ENCODE data around the gene CMSS1.

Gene CMSS1

GRCh38 chr3:99863588-99863987 is 45.9 kb downstream of the CMSS1 start:
- no peak overlapping the region for H2AFZ ChIP-seq (ENCODE audit: low read length)
- no peaks in the 10 kb centered on the region for H3K9me3 ChIP-seq (replicated peaks; ENCODE audit: insufficient read depth, low read length)
- H3K9me2 ChIP-seq (replicated peaks; ENCODE audit: insufficient read depth, low read length), result no peaks in the 10 kb centered on the region
- no peaks in the 10 kb centered on the region for H3K4me1 ChIP-seq (ENCODE audit: low read length)
- no peak overlapping the region for H3K4me2 ChIP-seq (ENCODE audit: low read depth, low read length)
- TF ChIP-seq EZH2 (optimal IDR thresholded peaks at IDR 0.05; ENCODE audit: low read depth, low read length), result no peak
- TF ChIP-seq CTCF (IDR thresholded peaks at IDR 0.05; ENCODE audit: low read length), result no peak
- no peak for TF ChIP-seq EZH2phosphoT487 (IDR thresholded peaks at IDR 0.05; ENCODE audit: low read length)
- no peaks in the 10 kb centered on the region for H3K79me2 ChIP-seq (ENCODE audit: low read length)
- H3K36me3 ChIP-seq (replicated peaks; ENCODE audit: insufficient read depth, low read length), result no peaks in the 10 kb centered on the region
- no peaks in the 10 kb centered on the region for H3F3A ChIP-seq (ENCODE audit: insufficient read depth, low read length)
- no peak for DNase-seq
- H3K27me3 ChIP-seq (replicated peaks; ENCODE audit: insufficient read depth, low read length), result no peaks in the 10 kb centered on the region
- H3K4me3 ChIP-seq (ENCODE audit: low read length), result no peak overlapping the region
- H3K27ac ChIP-seq (ENCODE audit: low read length), result no peak overlapping the region
- H4K20me1 ChIP-seq (ENCODE audit: insufficient read depth, low read length), result no peaks in the 10 kb centered on the region
- no peak overlapping the region for H3K9ac ChIP-seq (ENCODE audit: low read length)

GRCh38 chr3:99864289-99864688 is 46.6 kb downstream of the CMSS1 start:
- Histone ChIP-seq H3K9ac (ENCODE audit: low read length) (no peak overlapping the region), H4K20me1 (ENCODE audit: insufficient read depth, low read length) (no peaks in the 10 kb centered on the region), H3K27me3 (replicated peaks; ENCODE audit: insufficient read depth, low read length) (no peaks in the 10 kb centered on the region), H3K27ac (ENCODE audit: low read length) (no peak overlapping the region), H3K4me2 (ENCODE audit: low read depth, low read length) (no peak overlapping the region), H3K36me3 (replicated peaks; ENCODE audit: insufficient read depth, low read length) (no peaks in the 10 kb centered on the region), H3K9me2 (replicated peaks; ENCODE audit: insufficient read depth, low read length) (no peaks in the 10 kb centered on the region), H3K9me3 (replicated peaks; ENCODE audit: insufficient read depth, low read length) (no peaks in the 10 kb centered on the region), H3F3A (ENCODE audit: insufficient read depth, low read length) (no peaks in the 10 kb centered on the region), H3K4me3 (ENCODE audit: low read length) (no peak overlapping the region), H2AFZ (ENCODE audit: low read length) (no peak overlapping the region), H3K4me1 (ENCODE audit: low read length) (no peaks in the 10 kb centered on the region), H3K79me2 (ENCODE audit: low read length) (no peaks in the 10 kb centered on the region)
- no peak for TF ChIP-seq EZH2phosphoT487 (IDR thresholded peaks at IDR 0.05; ENCODE audit: low read length)
- TF ChIP-seq EZH2 (optimal IDR thresholded peaks at IDR 0.05; ENCODE audit: low read depth, low read length), result no peak
- no peak for TF ChIP-seq CTCF (IDR thresholded peaks at IDR 0.05; ENCODE audit: low read length)
- DNase-seq, result no peak

GRCh38 chr3:99865321-99865720 is 47.7 kb downstream of the CMSS1 start:
- no peaks in the 10 kb centered on the region for H3K79me2 ChIP-seq (ENCODE audit: low read length)
- H4K20me1 ChIP-seq (ENCODE audit: insufficient read depth, low read length), result no peaks in the 10 kb centered on the region

More at GRCh38 chr3:99865321-99865720, 47.7 kb downstream of the CMSS1 start:
- Histone ChIP-seq H3K4me1 (ENCODE audit: low read length) (no peaks in the 10 kb centered on the region), H2AFZ (ENCODE audit: low read length) (no peak overlapping the region), H3K27ac (ENCODE audit: low read length) (no peak overlapping the region), H3K4me3 (ENCODE audit: low read length) (no peak overlapping the region), H3K4me2 (ENCODE audit: low read depth, low read length) (no peak overlapping the region), H3K27me3 (replicated peaks; ENCODE audit: insufficient read depth, low read length) (no peaks in the 10 kb centered on the region), H3F3A (ENCODE audit: insufficient read depth, low read length) (no peaks in the 10 kb centered on the region), H3K36me3 (replicated peaks; ENCODE audit: insufficient read depth, low read length) (no peaks in the 10 kb centered on the region), H3K9ac (ENCODE audit: low read length) (no peak overlapping the region), H3K9me2 (replicated peaks; ENCODE audit: insufficient read depth, low read length) (no peaks in the 10 kb centered on the region), H3K9me3 (replicated peaks; ENCODE audit: insufficient read depth, low read length) (no peaks in the 10 kb centered on the region)
- TF ChIP-seq EZH2phosphoT487 (IDR thresholded peaks at IDR 0.05; ENCODE audit: low read length), result no peak
- TF ChIP-seq CTCF (IDR thresholded peaks at IDR 0.05; ENCODE audit: low read length), result no peak
- TF ChIP-seq EZH2 (optimal IDR thresholded peaks at IDR 0.05; ENCODE audit: low read depth, low read length), result no peak
- no peak for DNase-seq

Measured in MM.1S (cell line).